Stimulated activated CD8-positive, alpha-beta memory T cell treated with anti-CD3 and anti-CD28 coated beads, Interleukin-12 subunit alpha, Interleukin-12 subunit beta, amount 100 ng/mL, for 1 hour (primary cell): ENCODE results near the gene SCYL2.
"Not testable (repeated sequence)": the region's sequence is repeated elsewhere in the genome, so short reads cannot be mapped to it uniquely, and the experiment has no call there.

Source experiments
- DNase-seq: peaks from one replicate; pipeline ENCODE4 v3.0.0-alpha.2; 2020; ENCODE audit warnings: low read depth

The SCYL2 gene

DNA sequence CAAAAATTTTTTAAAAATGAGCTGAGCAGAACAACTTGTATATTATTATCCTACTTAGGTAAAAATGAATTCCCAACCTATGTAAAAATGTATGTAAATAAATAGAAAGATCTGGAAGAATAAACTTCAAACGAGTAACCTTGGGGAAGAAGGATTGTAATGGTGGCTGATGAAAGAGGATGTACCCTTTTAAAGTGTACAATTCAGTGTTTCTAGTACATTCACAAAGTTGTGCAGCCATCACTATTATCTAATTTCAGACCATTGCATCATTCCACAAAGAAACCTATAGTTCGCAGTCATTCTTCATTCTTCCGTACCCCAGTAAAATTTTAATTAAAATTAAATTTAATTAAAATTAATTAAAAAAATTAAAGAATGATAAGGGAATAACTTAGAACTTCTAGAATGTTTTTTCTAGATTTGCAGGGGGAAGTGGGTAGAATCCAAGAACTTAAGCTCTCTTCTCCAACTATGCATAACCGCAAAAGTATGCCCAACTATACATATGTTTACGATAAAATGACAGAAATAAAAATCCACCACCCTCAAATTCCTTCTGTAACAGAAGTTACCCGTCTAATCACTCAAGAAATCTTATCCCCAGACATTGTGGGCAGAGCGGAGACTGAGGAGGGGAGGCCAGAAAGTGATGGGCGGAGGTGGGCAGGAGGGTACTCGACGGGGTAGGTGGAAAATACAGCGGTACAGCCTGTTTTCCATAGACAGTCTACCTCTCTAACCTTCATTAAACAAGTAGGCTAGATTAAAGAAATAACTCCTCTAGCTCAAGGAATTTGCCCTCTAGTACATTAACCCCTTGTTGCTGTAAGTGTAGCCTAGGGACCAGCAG, 1.0 kb upstream of the SCYL2 start:
- DNase-seq: no peak

DNA sequence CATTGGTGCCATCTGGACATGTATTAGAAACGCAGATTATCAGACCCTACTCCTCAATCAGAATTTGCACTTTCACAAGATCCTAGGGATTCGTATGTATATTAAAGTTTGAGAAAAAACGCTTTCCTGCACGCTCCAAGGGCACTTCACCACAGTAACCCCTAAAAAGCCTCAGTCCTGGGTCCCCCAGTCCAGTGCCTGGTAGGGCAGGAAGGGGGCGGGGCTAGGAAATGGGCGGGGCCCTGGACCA, 467 bp upstream of the SCYL2 start:
- peak; percentile 87 for DNase-seq

DNA sequence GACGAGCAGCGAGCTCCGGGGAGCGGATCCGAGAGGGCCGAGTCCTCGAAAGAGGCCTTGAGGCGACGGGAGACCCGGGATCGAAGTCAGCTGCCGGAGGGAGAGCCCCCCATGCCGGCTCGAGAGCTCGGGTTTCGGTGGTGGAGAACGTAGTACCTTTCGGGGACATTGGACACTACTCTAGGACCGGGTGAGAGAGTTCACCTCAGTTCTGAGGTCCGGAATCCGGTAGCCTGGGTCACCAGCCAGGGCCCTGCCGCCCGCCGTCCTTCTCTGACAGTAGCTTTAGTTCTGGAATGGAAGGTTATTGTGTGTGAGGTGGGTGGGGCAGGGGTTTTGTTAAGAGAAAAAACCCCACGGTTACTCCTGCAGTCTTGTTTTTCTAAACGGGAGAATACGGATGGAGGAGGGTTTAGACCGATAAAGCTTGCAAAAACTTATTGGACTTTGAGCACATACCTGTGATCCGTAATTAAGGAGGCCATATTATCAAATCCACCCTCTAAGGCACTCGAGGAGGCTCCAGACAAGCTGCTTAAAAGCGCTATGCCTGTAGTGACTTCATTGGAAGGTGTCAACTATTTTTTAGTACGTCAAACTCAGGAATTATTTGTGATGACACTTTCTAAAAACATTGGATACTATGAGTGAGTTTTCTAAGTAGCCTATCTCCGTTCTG, 765 bp downstream of the SCYL2 start:
- peak; percentile 1 for DNase-seq

DNA sequence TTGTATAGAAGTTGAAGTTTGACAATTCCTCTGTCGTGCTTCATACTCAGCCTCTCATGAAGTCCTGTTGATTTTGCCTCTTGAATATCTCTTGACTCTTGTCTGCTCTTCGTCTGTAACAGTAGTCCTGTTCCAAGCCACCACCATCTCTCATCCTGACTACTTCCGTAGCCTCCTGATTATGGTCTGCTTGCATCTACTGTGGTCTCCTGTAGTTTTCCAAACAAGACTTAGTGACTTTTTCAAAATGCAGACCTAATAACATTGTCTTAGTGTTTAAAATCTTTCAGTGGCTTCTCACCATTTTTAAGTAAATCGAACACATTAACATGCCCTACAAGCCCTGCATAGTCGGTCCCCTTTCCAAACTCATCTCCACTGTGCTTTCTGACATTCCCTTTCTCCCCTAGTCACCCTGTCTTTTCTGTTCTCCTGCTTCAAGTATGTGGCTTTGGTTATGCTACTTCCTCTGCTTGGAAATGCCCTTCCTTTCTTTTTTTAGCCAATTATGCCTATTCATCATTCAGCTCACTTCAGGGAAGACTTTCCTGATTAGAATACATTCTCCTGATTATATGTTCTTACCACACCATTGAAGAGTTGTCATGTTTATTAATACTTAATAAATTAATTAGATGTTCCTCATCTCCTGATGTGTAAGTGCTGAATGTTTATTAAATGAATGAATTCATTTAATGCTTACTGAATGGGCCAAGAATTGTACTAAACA, 2.0 kb downstream of the SCYL2 start:
- no peak for DNase-seq

DNA sequence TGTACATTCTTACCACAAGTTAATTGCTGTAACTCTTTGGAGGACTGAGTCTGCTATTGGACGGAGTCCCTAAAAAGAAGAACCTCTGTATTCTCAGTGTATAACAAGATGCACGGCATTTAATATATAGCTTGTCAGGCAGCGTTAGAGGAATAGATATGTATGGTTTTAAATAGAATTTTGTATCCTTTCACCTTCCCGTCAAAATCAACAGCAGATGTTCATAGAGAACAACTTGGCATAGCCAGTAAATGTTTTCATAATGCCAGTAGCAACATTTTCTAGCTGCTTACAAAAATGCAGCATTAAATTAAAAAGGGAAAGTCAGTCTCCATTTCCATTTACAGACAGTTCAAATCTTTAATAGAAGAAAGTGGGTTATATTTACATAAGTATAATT, 6.8 kb downstream of the SCYL2 start:
- DNase-seq: no peak

DNA sequence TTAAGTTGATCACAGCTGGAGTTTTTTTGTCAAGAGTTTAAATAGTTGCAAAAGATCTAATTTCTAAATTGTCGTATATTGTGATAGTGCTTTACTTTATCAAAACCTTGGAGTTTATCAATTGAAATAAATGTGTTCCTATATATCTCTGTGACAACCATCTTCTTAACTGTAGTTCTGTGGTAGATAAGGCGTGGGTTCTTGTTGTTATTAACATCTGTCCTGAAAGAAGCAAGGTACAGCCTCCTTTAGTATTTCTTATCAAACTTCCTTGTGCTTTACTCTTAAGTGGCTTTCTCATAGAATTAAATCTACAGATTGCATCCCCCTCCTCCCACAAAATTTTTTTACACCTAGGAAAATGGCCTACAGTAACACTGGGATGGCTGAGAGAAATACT, 7.3 kb downstream of the SCYL2 start:
- no peak for DNase-seq

DNA sequence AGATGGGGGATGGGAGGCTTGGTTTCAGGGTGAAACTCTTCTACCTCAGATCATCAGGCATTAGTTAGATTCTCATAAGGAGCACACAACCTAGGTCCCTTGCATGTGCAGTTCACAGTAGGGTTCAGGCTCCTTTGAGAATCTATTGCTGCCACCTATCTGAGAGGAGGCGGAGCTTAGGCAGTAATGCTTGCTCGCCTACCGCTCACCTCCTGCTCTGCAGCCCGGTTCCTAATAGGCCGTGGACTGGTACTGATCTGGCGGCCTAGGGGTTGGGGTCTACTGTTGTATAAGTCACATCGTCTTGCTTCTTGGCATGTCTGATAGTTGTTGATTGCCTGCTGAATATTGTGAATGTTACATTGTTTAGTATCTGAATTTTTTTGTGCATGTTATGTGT, 12.2 kb downstream of the SCYL2 start:
- DNase-seq: no peak

DNA sequence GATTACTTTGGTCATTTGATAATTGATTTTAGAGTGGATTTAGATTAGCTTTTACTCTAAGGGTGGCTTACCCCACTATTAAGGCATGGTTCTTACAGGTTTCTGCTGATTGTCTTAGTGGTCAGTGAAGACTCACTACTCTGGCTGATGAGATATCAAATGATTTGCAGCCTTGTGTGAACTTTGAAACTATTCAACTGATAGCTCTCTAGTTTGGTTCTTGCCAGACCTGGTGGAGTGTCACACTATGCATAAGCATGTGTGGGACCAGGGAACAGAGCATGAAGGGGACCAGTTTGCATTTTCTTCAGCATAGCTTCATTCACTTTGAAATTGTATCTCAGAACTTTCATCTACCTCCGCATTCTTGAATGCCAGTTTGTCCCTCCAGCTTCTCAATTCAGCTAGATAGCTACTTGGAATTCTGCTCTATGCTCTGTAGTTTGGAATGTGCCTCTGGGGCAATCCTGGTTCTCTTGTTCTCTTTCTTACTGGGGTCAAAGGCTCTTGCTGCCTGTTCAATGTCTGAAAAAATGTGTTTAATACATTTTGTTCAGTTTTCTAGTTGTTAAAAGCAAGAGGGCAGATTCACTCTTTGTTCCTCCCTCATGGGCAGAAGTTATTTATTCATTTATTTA, 12.7 kb downstream of the SCYL2 start:
- DNase-seq: no peak

DNA sequence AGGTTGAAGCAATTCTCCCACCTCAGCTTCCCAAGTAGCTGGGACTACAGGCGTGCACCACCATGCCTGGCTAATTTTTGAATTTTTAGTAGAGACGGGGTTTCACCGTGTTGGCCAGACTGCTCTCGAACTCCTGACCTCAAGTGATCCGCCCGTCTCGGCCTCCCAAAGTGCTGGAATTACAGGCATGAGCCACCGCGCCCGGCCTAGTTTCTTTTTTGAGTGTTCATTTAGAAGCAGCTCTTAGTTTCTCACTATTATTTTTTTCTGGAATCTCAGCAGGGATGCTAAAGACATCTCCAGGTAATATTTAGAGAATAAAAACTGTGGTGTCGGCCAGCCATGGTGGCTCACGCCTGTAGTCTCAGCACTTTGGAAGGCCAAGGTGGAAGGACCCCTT, 17.6 kb downstream of the SCYL2 start:
- not testable (repeated sequence) for DNase-seq

DNA sequence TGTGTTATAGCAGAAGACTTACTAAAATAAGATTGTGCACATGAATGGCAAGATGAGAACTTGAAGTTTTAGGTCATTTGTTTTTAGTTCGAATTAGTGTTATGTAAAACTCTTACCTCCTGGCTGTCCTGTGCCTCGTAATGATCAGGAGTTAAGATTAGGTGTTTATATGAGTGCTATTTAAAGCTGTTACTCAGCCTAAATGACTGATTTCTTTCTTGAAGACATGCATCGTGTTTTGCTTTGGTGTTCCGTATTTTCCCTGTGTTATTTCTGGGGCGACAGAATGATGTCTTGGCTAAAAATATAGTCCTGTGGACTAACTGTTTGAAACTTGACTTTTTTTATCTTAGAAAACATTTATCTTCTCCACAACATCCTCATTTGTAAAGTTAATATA, 22.1 kb downstream of the SCYL2 start:
- DNase-seq: no peak

DNA sequence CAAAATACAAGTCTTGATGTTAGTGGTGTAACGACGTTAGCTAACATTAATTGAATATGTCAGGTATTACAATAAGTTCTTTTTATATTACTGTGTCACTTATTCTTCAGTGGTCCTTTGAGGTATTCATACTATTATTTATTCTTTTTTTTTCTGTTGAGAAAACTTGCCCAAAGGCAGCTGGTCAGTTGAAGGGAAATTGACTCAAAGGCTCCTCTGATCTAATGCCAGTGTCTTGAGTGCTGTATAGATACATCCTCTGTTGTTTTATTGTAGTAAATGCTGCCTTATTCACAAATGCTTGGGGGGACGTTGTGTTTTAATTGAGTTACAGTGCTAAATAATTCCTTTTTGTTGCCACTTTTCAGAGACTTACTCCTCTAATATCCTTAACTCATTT, 23.0 kb downstream of the SCYL2 start:
- no peak for DNase-seq

DNA sequence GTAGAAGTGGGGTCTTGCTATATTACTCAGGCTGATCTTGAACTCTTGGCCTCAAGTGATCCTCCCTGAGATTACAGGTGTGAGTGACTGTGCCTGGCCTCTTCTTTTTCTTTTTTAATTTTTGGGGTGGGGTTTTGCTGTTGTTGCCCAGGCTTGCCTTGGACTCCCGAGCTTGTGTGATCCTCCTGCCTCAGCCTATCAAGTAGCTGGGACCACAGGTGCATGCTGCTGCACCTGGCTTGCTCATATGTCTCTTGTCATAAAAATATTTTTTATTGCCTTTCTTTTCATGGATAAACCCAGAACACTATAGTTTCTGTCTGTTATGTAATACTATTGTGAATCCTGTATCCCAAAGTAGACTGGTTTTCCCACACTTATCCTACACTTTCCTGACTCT, 26.0 kb downstream of the SCYL2 start:
- no peak for DNase-seq

DNA sequence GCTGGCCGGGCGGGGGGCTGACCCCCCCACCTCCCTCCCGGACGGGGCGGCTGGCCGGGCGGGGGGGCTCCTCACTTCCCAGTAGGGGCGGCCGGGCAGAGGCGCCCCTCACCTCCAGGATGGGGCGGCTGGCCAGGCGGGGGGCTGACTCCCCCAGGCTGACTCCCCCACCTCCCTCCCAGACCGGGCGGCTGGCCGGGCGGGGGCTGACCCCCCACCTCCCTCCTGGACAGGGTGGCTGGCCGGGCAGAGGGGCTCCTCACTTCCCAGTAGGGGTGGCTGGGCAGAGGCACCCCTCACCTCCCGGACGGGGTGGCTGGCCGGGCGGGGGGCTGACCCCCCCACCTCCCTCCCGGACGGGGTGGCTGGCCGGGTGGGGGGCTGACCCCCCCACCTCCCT, 27.4 kb downstream of the SCYL2 start:
- DNase-seq: not testable (repeated sequence)

DNA sequence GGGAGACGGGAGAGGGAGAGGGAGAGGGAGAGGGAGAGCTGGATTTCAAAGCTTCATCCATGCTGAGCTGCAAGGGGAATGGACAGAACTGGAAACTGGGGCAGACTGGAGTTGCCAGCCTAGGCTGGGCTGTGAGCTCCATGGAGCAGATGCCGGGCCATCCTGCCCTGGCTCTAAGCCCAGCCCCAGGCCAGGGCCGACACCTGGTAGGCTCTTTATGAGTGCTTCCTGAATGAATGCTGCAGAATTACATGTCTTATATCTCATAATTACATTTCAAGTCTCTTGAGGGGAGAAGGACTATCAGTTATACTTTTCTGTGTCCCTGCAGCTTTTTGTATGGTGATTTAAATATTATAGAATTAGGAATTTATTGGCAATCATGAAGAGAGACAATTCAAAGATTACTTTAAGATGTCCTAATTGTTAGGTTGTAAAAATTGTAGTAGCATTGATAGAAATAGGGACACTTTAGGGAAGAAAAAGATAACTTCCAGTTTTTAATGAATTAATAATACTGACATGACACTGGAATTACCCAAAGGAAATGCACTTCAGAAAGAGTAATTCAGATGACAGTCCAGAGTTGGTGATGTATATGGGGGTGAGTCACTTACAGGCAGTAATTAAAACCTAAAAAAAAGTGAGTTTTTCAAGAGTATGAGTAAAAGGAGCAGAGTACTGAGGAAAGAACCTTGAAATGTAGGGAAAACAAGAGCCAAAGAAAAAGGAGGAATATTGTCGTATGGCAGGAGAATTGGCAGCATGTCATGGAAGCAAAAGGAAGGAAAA, 29.0 kb downstream of the SCYL2 start:
- no peak for DNase-seq

DNA sequence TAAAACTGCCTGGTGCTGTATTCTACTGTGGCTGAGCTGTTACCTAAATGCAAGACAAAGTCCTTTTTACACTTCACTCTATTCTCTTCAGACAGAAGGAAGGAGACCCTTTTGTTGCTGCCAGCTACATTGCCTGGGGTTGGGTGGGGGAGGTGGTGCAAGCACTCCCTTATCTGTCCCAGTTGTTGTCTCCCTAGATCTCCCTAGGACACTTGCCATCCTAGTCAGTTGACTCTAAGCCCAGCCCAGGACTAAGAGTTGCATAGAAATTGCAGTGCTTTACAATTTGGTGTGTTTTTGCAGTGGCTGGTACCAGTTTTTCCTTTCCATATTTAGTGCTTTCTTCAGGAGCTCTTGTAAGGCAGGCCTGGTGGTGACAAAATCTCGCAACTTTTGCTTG, 35.1 kb downstream of the SCYL2 start:
- no peak for DNase-seq

DNA sequence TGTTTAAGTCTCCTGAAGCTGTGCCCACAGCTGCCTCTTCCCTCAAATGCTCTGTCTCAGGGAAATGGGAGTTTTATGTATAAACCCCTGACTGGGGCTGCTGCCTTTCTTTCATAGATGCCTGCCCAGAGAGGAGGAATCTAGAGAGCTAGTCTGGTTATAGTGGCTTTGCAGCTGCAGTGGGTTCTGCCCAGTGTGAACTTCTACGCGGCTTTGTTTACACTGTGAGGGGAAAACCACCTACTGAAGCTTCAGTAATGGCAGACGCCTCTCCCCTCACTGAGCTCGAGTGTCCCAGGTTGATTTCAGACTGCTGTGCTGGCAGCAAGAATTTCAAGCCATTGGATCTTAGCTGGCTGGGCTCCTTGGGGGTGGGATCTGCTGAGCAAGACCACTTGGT, 36.9 kb downstream of the SCYL2 start:
- DNase-seq: no peak

DNA sequence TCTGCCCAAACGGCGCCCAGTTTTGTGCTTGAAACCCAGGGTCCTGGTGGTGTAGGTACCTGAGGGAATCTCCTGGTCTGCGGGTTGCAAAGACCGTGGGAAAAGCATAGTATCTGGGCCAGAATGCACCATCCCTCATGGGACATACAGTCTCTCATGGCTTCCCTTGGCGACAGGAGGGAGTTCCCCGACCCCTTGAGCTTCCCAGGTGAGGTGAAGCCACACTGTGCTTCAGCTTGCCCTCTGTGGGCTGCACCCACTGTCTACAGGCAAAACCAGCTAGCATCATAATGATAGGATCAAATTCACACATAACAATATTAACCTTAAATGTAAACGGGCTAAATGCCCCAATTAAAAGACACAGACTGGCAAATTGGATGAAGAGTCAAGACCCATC, 37.4 kb downstream of the SCYL2 start:
- DNase-seq: not testable (repeated sequence)

DNA sequence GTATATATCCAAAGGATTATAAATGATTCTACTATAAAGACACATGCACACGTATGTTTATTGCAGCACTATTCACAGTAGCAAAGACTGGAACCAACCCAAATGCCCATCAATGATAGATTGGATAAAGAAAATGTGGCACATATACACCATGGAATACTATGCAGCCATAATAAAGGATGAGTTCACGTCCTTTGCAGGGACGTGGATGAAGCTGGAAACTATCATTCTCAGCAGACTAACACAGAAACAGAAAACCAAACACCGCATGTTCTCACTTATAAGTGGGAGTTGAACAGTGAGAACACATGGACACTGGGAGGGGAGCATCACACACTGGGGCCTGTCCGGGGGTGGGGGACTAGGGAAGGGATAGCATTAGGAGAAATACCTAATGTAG, 41.2 kb downstream of the SCYL2 start:
- not testable (repeated sequence) for DNase-seq

DNA sequence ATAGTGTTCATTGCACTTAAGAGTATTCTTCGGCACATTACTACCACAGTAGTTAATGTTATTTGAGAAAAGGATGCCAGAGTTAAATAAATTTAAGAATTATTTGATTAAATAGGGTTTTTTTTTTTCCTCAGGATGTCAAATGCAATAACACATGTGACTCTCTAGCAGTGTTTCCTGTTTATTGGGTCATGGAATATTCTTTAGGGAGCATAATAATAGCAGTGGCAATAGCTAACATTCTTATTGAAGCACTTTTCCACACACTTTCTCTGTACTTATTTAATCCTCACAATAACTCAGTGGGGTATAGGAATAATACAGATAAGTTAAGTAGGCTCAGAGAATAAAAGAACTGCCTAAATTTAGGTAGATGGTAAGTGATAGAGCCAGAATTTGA, 44.3 kb downstream of the SCYL2 start:
- DNase-seq: no peak

DNA sequence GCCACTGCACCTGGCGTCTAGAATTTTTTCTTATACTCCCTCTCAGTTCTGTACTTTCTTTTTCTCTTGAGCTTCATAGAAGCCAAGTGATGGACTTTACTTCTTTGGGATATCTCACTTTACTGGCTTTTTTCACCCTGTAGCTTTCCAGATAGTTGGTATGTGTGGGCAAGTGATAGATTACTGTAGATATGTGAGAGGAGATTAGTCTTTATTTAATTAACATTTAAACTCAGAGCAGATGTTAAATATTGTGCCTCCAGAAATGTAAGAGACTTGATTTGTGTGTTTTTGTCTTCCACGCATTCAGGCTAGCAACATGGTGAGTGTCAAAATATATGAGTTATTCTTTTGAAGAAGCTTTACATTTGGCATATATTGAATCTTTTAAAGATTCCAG, 50.4 kb downstream of the SCYL2 start:
- no peak for DNase-seq

DNA sequence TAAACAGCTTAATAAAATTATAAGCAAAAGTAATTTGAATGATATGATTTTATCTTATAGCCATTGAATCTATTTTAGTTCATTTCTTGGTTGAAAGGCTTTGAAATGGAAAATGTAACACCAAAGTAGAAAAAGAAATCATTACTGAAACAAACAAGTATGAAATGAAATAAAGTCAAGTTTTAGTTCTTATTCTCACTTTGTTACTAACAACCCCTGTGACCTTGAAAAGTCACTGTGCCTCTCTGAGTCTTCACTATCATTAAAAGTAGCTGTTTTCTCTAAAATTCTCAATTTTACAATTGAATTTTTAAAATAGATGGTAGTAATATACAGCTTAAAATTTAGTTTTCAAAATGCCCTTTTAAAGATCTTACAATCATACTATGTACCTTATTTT, 57.5 kb downstream of the SCYL2 start:
- no peak for DNase-seq

DNA sequence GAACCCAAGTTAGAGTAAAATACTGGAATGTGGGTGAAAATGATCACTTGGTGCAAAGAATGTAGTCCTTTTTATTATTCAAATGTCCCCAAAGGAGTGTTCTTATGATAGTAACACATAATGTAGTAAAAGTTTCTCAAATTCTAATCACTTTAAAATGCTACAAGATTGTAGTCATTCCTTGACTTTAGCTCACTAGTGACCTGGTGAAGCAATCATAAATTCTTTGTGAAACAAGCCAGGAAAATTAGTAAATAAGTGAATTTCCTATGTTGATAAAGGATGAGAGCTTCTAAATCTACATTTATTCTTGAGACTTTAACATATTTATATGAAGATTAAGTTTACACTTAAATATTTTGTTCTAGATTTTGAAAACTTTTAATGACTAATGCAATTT, 59.2 kb downstream of the SCYL2 start:
- DNase-seq: no peak
